ELR (cell line): ENCODE data around the gene OPHN1.

ENCODE experiments used
- DNase-seq: peaks from one replicate; pipeline ENCODE4 v3.0.0-alpha.2; 2015; ENCODE audit warnings: low read depth

OPHN1 gene, protein sequence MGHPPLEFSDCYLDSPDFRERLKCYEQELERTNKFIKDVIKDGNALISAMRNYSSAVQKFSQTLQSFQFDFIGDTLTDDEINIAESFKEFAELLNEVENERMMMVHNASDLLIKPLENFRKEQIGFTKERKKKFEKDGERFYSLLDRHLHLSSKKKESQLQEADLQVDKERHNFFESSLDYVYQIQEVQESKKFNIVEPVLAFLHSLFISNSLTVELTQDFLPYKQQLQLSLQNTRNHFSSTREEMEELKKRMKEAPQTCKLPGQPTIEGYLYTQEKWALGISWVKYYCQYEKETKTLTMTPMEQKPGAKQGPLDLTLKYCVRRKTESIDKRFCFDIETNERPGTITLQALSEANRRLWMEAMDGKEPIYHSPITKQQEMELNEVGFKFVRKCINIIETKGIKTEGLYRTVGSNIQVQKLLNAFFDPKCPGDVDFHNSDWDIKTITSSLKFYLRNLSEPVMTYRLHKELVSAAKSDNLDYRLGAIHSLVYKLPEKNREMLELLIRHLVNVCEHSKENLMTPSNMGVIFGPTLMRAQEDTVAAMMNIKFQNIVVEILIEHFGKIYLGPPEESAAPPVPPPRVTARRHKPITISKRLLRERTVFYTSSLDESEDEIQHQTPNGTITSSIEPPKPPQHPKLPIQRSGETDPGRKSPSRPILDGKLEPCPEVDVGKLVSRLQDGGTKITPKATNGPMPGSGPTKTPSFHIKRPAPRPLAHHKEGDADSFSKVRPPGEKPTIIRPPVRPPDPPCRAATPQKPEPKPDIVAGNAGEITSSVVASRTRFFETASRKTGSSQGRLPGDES

DNA sequence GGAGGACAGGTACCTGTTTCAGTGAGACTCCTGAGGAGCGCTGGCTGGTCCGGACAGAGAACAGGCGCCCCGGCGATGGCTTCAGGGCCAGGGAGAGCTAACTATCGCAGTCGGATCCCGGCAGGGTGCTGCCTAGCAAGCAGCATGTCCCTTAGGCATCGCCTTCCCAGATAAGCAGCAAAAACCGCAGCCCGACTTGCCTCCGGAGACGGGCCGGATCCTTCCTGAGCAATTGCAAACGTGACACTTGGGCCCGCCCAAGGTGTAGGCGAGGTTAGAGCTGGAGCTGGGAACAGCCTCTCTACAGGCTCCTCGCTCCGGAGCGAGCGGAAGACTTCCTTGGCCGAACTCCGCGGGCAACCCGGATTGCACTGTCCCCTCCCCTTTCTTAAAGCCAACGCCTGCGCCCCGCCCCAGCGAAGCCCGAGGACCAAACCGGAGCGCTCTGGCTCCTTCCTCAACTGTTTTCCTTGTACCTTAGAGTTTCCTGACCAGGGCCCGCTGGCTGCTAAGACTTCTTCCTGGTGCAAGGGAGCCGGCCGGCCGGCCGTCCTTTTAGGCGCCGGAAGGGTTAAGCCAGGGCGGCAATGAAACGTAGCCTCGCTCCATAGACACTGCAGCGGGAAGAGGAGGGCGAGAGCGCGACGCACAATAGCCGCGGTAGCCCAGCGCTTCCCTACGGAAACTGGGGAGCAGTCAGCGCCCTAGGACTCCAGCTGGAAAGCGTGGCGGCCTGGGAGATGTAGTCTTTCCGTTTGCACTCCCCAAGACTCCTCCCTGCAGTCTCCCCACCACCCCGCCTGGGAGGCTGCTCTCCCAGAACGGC, at the start of gene OPHN1:
Gene OPHN1 (minus strand): TSS at position 341 of the 826 bp plus-strand sequence. CDS start 475 bp downstream, outside the sequence.
- peak; percentile 87 for DNase-seq

DNA sequence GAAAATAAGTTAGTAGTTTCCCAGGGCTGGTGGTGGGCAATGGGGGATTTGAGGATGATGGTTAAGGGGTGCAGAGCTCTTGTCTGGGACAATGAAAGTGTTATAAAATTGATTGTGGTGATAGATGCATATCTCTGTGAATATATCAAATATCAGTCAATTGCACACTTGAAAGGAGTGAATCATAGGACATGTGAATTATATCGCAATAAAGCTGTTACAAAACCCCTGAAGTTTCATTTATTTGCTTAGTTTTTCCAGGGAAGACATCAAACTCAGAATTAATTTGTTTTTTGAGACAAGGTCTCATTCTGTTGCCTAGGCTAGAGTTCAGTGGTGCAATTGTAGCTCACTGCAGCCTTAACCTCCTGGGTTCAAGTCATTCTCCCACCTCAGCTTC, 47.7 kb upstream of the OPHN1 start:
- DNase-seq = no peak

- no peak for DNase-seq
Observed at GRCh38 chrX:68464796-68465195, 31.5 kb upstream of the OPHN1 start.

DNA sequence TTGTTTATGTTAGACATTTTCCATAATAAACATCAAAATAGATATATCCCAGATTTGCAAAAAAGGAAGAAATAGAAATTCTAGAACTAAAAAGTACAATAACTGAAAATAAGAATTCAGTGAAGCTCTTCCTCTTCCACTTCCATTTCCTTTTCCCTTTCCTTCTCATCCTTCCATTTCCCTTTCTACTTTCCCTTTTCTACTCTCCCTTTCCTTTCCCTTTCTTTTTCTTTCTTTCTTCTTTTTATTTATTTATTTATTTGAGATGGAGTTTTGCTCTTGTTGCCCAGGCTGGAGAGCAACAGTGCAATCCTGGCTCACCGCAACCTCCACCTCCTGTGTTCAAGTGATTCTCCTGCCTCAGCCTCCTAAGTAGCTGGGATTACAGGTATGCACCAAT, 30.6 kb upstream of the OPHN1 start:
- no peak for DNase-seq

- peak; percentile 72 for DNase-seq
Observed at GRCh38 chrX:68462653-68463052, 29.4 kb upstream of the OPHN1 start.

DNA sequence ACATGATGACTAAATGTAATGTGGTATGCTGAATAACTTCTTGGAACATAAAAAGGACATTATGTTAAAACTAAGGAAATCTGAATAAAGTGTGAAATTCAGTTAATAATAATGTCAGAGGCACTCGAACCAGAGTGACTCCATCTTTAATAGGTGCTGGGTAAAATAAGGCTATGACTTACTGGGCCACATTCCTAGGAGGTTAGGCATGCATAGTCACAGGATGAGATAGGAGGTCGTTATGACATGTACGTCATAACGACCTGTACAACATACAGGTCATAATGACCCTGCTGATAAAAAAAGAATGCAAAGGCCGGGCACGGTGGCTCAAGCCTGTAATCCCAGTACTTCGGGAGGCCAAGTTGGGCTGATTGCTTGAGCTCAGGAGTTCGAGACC, 28.9 kb upstream of the OPHN1 start:
- DNase-seq = peak; percentile 81

- DNase-seq = peak; percentile 42
Observed at GRCh38 chrX:68461576-68461975, 28.3 kb upstream of the OPHN1 start.

- no peak for DNase-seq
Observed at GRCh38 chrX:68461093-68461492, 27.8 kb upstream of the OPHN1 start.

- no peak for DNase-seq
Observed at GRCh38 chrX:68455151-68455510, 21.8 kb upstream of the OPHN1 start.

- no peak for DNase-seq
Observed at GRCh38 chrX:68454476-68455150, 21.3 kb upstream of the OPHN1 start.

- DNase-seq = no peak
Observed at GRCh38 chrX:68451720-68452119, 18.4 kb upstream of the OPHN1 start.

GRCh38 chrX:68443155-68443868, 10.0 kb upstream of the OPHN1 start:
- DNase-seq = peak; percentile 55

DNA sequence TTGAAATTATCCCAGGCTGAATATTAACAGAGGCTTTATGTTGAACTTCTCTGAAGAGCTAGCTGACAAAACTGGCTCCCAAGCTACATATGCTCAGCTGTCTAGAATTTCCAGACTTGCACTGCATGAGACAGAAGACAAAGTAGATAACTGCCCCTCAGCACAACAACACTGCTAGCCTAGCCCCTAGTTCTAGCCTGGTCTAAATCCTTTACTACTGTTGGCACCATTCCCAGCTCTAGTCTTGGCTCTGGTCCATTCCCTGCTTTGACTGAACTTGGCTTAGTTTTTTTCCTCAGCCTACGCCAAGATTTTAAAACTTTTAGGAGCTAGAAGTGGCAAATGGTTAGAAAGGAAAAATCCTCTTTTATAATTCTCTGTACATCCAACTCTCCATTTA, 7.6 kb upstream of the OPHN1 start:
- DNase-seq = peak; percentile 50

DNA sequence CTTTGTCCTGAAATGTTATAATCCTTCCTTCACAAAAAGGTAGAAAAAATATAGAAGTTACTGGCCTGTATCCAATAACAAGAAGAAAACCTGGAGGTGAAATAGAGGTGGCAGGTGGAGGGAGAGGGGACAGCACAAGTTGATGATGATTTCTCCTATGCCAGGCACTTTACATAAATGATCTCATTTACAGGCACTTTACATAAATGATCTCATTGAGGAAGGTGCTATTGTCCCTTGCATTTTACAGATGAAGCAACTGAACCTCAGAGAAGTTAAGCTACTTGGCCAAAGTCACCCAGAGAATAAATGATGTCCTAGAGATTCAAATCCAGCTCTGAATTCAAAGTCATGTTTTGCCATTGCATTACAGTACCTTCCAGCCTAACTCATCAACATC, 7.1 kb upstream of the OPHN1 start:
- no peak for DNase-seq

GRCh38 chrX:68439341-68439740, 6.0 kb upstream of the OPHN1 start:
- no peak for DNase-seq

DNA sequence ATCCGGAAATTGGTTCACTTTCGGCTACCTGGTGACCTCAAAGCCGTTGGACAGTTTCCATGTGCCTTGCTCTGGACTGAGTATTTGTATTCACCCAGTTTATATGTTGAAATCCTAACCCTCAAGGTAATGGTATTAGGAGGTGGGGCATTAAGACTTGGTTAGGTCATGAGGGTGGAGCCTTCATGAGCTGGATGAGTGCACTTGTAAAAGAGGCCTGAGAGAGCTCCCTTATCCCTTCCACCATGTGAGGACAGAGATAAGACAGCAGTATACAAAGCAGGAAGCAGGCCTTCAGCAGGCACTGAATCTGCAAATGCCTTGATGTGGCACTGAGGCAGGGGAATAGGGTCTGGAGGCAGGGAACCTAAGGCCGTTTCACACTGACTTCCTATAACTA, 5.3 kb upstream of the OPHN1 start:
- DNase-seq = no peak

DNA sequence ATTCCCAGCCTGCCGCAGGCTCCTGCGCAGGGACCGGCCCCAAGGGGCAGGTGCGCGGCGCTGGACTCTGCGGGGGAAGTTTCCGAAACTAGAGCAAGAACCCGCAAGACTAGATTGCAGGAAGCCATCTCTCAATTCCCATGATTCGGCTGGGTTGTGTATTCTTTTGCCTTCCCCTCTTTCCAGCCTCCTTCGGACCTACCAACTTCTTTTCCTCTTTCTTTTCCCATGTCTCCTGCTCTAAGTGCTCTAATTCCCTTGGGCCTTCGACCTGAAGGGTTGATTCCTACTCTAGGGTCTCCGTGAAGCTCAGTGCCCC, 645 bp upstream of the OPHN1 start:
- DNase-seq = no peak

- peak; percentile 52 for DNase-seq
Observed at GRCh38 chrX:68432648-68433047, 647 bp downstream of the OPHN1 start.

GRCh38 chrX:68431836-68432235, 1.5 kb downstream of the OPHN1 start:
- DNase-seq = no peak

GRCh38 chrX:68429216-68429615, 4.1 kb downstream of the OPHN1 start:
- DNase-seq = peak; percentile 83

DNA sequence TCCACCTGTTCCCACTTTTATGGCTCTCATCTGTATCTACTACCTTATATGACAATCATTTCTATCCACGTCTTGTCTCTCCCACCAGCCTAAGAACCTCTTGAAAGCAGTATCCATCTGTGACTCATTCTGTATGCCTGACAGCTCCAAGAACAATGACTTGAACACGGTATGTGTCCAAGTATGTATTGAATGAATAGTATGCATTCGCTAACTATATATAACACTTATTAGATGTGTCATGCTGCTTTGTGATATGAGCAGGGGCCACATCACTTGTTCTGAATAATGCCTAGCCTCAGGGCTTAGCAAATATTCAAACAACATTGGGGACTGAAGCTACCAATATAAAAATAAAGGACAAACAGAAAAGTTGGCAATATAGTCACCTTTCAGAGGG, 4.9 kb downstream of the OPHN1 start:
- DNase-seq = peak; percentile 87
